KMS-11 (cell line): ENCODE data around the gene GNAI3.
A peak's percentile ranks its signal among the peaks of the same experiment; 100 is the strongest.

Experiments
- H2AFZ ChIP-seq: fragments of 200-600 bp; sonication (generic); 2 replicates; pipeline ENCODE4 v1.6.1; 2016; ENCODE audit warnings: antibody characterized with exemption, mixed run types, low read depth
- H3K27ac ChIP-seq: fragments of 200-600 bp; sonication (generic); 2 replicates; pipeline ENCODE4 v1.6.1; 2016; ENCODE audit warnings: mild to moderate bottlenecking, mixed run types
- H3K27me3 ChIP-seq: fragments of 200-600 bp; sonication (generic); 2 replicates; pipeline ENCODE4 v1.6.1; 2017; ENCODE audit warnings: mild to moderate bottlenecking, low read depth, mixed run types, moderate library complexity; ENCODE audit not compliant: insufficient read depth
- H3K36me3 ChIP-seq: fragments of 200-600 bp; sonication (generic); 2 replicates; pipeline ENCODE4 v1.6.1; 2017; ENCODE audit warnings: mild to moderate bottlenecking, mixed run types; ENCODE audit not compliant: insufficient read depth
- H3K4me1 ChIP-seq: fragments of 200-600 bp; sonication (generic); 2 replicates; pipeline ENCODE4 v1.6.1; 2016; ENCODE audit warnings: mild to moderate bottlenecking, low read depth, mixed run types; ENCODE audit not compliant: poor library complexity, severe bottlenecking
- H3K4me2 ChIP-seq: fragments of 200-600 bp; sonication (generic); 2 replicates; pipeline ENCODE4 v1.7.0; 2016; ENCODE audit warnings: mild to moderate bottlenecking, mixed run types
- H3K4me3 ChIP-seq: fragments of 200-600 bp; sonication (generic); IDR thresholded peaks from 2 replicates; pipeline ENCODE4 v1.6.1; 2017; ENCODE audit warnings: low read depth, low read length, mixed read lengths; ENCODE audit not compliant: insufficient read depth
- H3K79me2 ChIP-seq: fragments of 200-600 bp; sonication (generic); 2 replicates; pipeline ENCODE4 v1.6.1; 2016; ENCODE audit warnings: low read depth, mixed run types; ENCODE audit not compliant: insufficient read depth
- H3K9ac ChIP-seq: fragments of 200-600 bp; sonication (generic); 2 replicates; pipeline ENCODE4 v1.6.1; 2016; ENCODE audit warnings: mild to moderate bottlenecking, mixed run types
- H4K20me1 ChIP-seq: fragments of 200-600 bp; sonication (generic); 2 replicates; pipeline ENCODE4 v1.6.1; 2016; ENCODE audit warnings: mild to moderate bottlenecking, mixed run types; ENCODE audit not compliant: insufficient read depth
- CTCF ChIP-seq: fragments of 200-600 bp; sonication (generic); conservative IDR thresholded peaks from 2 replicates; pipeline ENCODE4 v1.6.1; 2017; ENCODE audit warnings: low read depth, mild to moderate bottlenecking, antibody characterized with exemption, low read length, moderate library complexity, mixed read lengths

Gene GNAI3

GRCh38 chr1:109641861-109642260 is 93.4 kb downstream of the GNAI3 start:
- Histone ChIP-seq H3K79me2 (no peaks in the 10 kb centered on the region), H3K4me3 (no peak overlapping the region), H4K20me1 (no peaks in the 10 kb centered on the region), H3K9ac (no peak overlapping the region), H3K27ac (no peak overlapping the region), H2AFZ (no peak overlapping the region), H3K27me3 (no peaks in the 10 kb centered on the region), H3K4me1 (peaks cover 17% of the 10 kb centered on the region), H3K36me3 (no peaks in the 10 kb centered on the region), H3K4me2 (no peak overlapping the region)
- TF ChIP-seq CTCF: no peak

DNA sequence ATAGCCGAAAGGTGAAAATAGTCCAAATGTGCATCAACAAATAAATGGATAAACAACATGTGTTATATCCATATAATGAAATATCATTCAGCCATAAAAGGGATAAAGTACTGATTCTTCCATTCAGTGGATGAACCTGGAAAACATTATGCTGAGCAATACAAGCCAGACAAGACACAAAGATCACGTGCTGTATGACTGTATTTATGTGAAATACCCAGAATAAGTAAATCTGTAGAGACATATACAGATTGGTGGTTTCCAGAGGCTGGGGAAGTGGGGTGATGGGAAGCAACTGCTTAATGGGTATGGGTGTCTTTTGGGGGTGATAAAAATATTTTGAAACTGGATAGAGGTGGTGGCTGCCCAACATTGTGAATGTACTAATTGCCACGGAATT is 94.2 kb downstream of the GNAI3 start:
- Histone ChIP-seq H3K27ac (no peak overlapping the region), H2AFZ (no peak overlapping the region), H3K36me3 (no peaks in the 10 kb centered on the region), H3K79me2 (no peaks in the 10 kb centered on the region), H3K4me1 (peaks cover 17% of the 10 kb centered on the region), H3K27me3 (no peaks in the 10 kb centered on the region), H3K9ac (no peak overlapping the region), H4K20me1 (no peaks in the 10 kb centered on the region), H3K4me2 (no peak overlapping the region), H3K4me3 (no peak overlapping the region)
- TF ChIP-seq CTCF: no peak

DNA sequence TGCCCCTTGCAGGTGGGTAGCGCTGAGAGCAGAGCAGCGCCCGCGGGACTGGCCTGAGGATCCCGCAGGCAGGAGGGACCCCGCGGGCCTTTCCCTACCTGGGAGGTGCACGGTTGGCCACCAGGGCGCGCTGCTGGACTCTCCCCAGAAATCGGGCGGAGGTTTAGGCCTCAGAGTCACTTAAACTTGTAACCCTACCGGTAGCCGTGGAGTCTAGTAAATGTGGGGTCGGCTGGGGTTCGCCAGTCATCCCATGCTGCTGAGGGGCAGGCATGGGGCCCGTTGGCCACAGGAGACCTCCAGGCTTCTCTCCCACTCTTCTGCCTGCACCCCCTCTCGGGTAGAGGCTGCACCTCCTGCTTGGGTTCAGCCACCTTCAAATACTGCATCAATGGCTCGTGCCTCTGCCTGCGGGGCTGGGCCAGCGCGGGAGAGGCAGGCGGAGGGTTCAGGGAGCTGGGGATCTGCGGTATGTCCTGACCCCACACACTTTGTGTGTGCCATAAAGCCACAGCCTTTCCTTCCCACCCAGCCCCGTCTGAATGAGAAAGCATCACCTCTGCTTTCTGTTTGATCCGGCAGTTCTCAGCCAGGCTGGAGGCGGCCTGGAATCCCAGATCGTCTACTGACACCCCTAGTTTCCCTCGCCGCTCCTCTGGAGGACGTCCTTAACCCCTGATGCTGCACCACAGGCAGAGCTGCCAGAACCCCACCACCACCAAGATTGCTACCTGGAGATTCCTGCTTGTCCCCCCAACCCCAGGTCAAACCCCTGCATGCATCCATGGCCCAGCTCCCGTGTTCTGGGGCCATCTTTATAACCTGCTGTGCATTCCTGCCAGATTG is 95.2 kb downstream of the GNAI3 start:
- H3K4me1 ChIP-seq: peaks cover 17% of the 10 kb centered on the region
- no peak overlapping the region for H3K27ac ChIP-seq
- no peaks in the 10 kb centered on the region for H3K27me3 ChIP-seq
- no peaks in the 10 kb centered on the region for H3K79me2 ChIP-seq
- H4K20me1 ChIP-seq: no peaks in the 10 kb centered on the region
- H3K9ac ChIP-seq: no peak overlapping the region; the same call in 1 of the 2 replicates
- peak; percentile 97 for TF ChIP-seq CTCF
- peak overlapping the region; percentile 95 for H2AFZ ChIP-seq
- H3K36me3 ChIP-seq: no peaks in the 10 kb centered on the region
- H3K4me2 ChIP-seq: peak overlapping the region; percentile 70
- peak overlapping the region; percentile 65 for H3K4me3 ChIP-seq

GRCh38 chr1:109644670-109645069 is 96.3 kb downstream of the GNAI3 start:
- H3K27ac ChIP-seq: no peak overlapping the region
- no peaks in the 10 kb centered on the region for H4K20me1 ChIP-seq

More at GRCh38 chr1:109644670-109645069, 96.3 kb downstream of the GNAI3 start:
- no peak for TF ChIP-seq CTCF
- H3K4me1 ChIP-seq: peaks cover 17% of the 10 kb centered on the region
- H2AFZ ChIP-seq: no peak overlapping the region
- H3K36me3 ChIP-seq: no peaks in the 10 kb centered on the region
- H3K79me2 ChIP-seq: no peaks in the 10 kb centered on the region
- no peak overlapping the region for H3K4me3 ChIP-seq
- H3K4me2 ChIP-seq: no peak overlapping the region
- H3K27me3 ChIP-seq: no peaks in the 10 kb centered on the region
- no peak overlapping the region for H3K9ac ChIP-seq
